ENCODE data around the gene CFAP52. TPM values are rescaled to one million over a fixed set of nuclear protein-coding genes. Genes with fewer than 3 reads are reported as not detected.

CFAP52 gene
- total and polyA plus RNA-seq, 2 donors (not counting 3 experiments of a cell fraction or from before 2014, with no cell fraction given) = not detected

- Histone ChIP-seq H3K27ac (ENCODE audit: insufficient read depth, low read depth, low read length) (no peak overlapping the region), H3K9ac (replicated peaks; ENCODE audit: extremely low read depth, insufficient read depth, low read length) (no peak overlapping the region), H3K4me3 (replicated peaks in 1 of 3; ENCODE audit: insufficient read depth in 1 of 3, low read depth in 1 of 3, low read length in 3 of 3) (no peak overlapping the region), H3K36me3 (ENCODE audit: control insufficient read depth in 2 of 2, extremely low read depth in 1 of 2, insufficient read depth in 2 of 2, low read length in 2 of 2) (no peaks in the 10 kb centered on the region), H3K9me3 (replicated peaks; ENCODE audit: control insufficient read depth, insufficient read depth, low read length) (no peaks in the 10 kb centered on the region), H2AFZ (ENCODE audit: low read depth, low read length) (no peak overlapping the region), H4K20me1 (replicated peaks; ENCODE audit: control insufficient read depth, extremely low read depth, insufficient read depth, low read length) (no peaks in the 10 kb centered on the region), H3K4me1 (ENCODE audit: control insufficient read depth, extremely low read depth, insufficient read depth, low read length) (no peaks in the 10 kb centered on the region), H3K4me2 (ENCODE audit: insufficient read depth, low read length) (no peak overlapping the region), H3K27me3 (ENCODE audit: control insufficient read depth in 2 of 2, insufficient read depth in 2 of 2, low read length in 2 of 2) (no peaks in the 10 kb centered on the region), H3K9me1 (replicated peaks; ENCODE audit: control insufficient read depth, extremely low read depth, insufficient read depth, low read length) (no peaks in the 10 kb centered on the region), H3K79me2 (ENCODE audit: control insufficient read depth, insufficient read depth, low read length) (no peaks in the 10 kb centered on the region)
- no peak for TF ChIP-seq JUN (IDR thresholded peaks at IDR 0.05; ENCODE audit: borderline replicate concordance, insufficient read depth, insufficient read length, low read depth)
- no peak for TF ChIP-seq FOS (IDR thresholded peaks at IDR 0.05; ENCODE audit: borderline replicate concordance, insufficient read depth, low read length)
- no peak for TF ChIP-seq POLR2AphosphoS5 (IDR thresholded peaks at IDR 0.05; ENCODE audit: insufficient read depth, low read depth, low read length)
- no peak for TF ChIP-seq GATA2 (IDR thresholded peaks at IDR 0.05; ENCODE audit: insufficient read depth, insufficient read length, low read depth, low read length)
- TF ChIP-seq MYC (IDR thresholded peaks at IDR 0.05; ENCODE audit: low read depth, low read length) = no peak
- no peak for TF ChIP-seq POLR2A (IDR thresholded peaks at IDR 0.05; ENCODE audit: low read depth, low read length)
- no peak for TF ChIP-seq CTCF (IDR thresholded peaks at IDR 0.05; ENCODE audit: extremely low read depth in 1 of 2, insufficient read depth in 1 of 2, low read depth in 1 of 2, low read length in 2 of 2)
- TF ChIP-seq MAX (IDR thresholded peaks at IDR 0.05; ENCODE audit: insufficient read depth, insufficient read length) = no peak
- intact Hi-C loops (cut with micrococcal nuclease) = no loop called here
- DNase-seq (ENCODE audit: low read depth, low spot score) (no peak), FAIRE-seq (no peak)
- ChIA-PET CTCF (interaction anchor here (1.6 kb wide), 1 partner anchor 11 kb away, joined by 5 read pairs; no protein-coding TSS in a partner anchor), POLR2A (no interaction called here)
- dilution Hi-C loops (cut with MboI; ENCODE audit: extremely low pct_ligation_motif_present, low sequenced_read_pairs) = no loop called here
- no TSS peak for BruUV-seq (replicated peaks)
Measured at GRCh38 chr17:9587969-9588656, 11.7 kb downstream of the CFAP52 start.

Data from endothelial cell of umbilical vein (primary cell).